GM12873 (cell line): ENCODE data around the gene CCM2.

Source experiments
- TF ChIP-seq, protein P1 (sequence below): IDR thresholded peaks from 2 replicates; pipeline ENCODE4 v1.5.1; 2012; ENCODE audit warnings: low read depth, mild to moderate bottlenecking, moderate library complexity, low read length, control low read depth; ENCODE audit not compliant: insufficient read depth; ENCODE audit errors: missing control alignments

CCM2 gene

GRCh38 chr7:45001826-45002225 lies 1.8 kb downstream of the CCM2 start:
- TF ChIP-seq, protein P1, sequence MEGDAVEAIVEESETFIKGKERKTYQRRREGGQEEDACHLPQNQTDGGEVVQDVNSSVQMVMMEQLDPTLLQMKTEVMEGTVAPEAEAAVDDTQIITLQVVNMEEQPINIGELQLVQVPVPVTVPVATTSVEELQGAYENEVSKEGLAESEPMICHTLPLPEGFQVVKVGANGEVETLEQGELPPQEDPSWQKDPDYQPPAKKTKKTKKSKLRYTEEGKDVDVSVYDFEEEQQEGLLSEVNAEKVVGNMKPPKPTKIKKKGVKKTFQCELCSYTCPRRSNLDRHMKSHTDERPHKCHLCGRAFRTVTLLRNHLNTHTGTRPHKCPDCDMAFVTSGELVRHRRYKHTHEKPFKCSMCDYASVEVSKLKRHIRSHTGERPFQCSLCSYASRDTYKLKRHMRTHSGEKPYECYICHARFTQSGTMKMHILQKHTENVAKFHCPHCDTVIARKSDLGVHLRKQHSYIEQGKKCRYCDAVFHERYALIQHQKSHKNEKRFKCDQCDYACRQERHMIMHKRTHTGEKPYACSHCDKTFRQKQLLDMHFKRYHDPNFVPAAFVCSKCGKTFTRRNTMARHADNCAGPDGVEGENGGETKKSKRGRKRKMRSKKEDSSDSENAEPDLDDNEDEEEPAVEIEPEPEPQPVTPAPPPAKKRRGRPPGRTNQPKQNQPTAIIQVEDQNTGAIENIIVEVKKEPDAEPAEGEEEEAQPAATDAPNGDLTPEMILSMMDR, result no peak

- TF ChIP-seq, protein P1, result no peak
Measured at GRCh38 chr7:45003789-45004188, 3.8 kb downstream of the CCM2 start.

GRCh38 chr7:45007106-45007505 lies 7.1 kb downstream of the CCM2 start:
- TF ChIP-seq, protein P1, result no peak

DNA sequence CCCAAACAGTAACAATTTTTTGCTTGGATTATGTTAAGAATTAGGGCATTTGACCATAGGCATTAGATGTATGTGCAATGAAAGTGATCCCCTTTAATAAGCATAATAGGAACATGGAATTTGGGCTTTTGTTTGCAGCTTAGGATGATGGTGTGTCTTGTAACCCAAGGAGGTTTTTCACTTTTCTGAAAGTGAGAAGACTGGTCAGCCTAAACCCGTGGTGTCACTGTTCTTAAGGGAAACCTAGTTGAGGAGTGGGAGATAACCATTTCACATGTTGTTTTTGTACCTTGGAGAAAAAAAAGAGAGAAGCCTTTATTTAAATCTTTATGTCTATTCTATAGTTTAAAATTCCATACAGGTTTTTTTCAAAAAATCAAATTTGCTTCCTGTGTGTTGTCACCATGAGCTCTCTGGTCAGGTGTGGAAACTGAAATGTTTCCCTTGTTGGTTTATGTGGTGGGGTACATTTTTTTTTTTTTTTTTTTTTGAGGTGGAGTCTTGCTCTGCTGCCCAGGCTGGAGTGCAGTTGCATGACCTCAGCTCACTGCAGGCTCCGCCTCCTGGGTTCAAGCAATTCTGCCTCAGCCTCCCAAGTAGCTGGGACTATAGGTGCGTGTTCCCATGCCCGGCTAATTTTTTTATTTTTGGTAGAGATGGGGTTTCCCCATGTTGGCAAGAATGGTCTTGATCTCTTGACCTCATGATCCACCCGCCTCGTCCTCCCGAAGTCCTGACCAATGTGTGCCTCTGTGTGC lies 7.7 kb downstream of the CCM2 start:
- TF ChIP-seq, protein P1, result no peak

DNA sequence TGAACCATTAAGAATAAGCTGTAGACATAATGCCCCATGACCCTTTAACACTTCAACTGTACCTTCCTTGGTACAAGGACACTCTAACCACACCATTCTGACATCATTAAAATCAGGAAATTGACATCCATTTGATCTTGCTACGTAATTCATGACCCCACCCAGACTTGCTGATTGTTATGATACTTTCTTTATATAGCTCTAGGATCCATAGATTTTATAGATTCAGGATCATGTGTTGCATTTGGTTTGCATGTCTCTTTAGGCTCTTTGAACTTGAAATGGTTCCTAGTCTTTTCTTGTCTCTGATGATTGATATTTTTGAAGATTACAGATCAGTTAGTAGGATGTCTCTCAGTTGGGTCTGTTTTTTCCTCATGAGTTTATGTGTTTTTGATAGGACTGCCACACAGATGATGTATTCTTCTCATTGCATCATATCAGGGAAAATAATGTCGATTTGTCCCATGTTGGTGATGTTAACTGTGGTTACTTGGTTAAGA lies 13.5 kb downstream of the CCM2 start:
- TF ChIP-seq, protein P1, result no peak

DNA sequence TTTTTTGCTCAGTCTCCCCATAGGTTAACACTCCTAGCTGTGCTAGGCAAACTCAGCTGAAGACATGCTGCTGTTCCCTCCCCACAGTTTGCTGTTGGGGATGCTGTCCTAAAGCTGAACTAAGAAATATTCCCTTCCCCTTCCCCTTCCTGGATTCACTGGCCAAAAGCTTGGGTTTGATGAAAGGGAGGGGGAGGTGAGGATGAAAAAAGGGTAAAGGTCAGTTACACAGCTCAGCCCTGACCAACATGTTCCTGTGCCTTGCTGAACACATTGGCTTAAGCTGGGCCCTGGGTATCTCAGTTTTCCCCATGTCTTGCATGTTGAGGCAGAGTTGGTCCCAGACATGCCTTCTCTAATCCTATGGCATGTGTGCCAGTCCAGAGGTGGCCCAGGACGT lies 15.3 kb downstream of the CCM2 start:
- TF ChIP-seq, protein P1, result no peak

DNA sequence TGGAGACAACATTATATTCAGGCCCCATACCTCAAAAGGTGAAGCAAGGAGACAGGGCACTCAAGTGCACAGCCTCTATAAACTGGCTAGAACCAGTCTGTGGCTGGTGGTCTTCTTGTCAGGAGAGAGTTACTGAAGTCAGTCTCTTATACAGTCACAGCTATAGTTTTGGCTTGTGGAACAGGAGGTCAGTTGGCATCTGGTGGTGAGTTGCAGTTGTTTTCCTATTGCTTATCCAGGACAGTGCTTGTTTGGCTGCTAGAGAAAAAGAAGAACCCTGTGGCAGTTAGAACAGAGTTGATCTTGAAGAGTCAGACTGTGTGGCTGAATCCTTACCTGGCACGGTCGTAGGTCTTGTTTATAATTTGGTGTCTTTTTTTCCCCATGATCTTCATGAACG lies 17.3 kb downstream of the CCM2 start:
- TF ChIP-seq, protein P1, result no peak
